ENCODE results near the gene FAM110D. TPM values are rescaled to one million over a fixed set of nuclear protein-coding genes. Genes with fewer than 3 reads are reported as not detected.

FAM110D gene
- total RNA-seq, 1 experiment from 2014 or later: 0.18 TPM

GRCh38 chr1:26181586-26182382 lies 22.9 kb downstream of the FAM110D start:
- Histone ChIP-seq H3K36me3 (no peaks in the 10 kb centered on the region), H3K4me1 (no peaks in the 10 kb centered on the region)
- no peak for DNase-seq

DNA sequence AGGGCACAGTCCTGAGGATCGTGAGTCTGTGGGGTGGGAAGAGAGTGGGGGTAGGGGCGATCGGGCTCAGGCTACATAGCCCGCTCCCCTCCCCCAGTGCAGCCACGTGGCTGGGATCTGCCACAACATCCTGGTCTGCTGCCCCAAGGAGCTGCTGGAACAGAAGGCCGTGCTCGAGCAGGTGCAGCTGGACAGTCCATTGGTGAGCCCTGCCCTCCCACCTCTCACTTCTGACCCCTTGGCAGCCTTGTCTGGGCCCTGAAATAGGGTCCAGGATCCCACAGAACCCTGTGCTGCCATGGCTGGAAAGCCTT lies 23.5 kb downstream of the FAM110D start:
- Histone ChIP-seq H3K27me3 (no peaks in the 10 kb centered on the region), H3K4me1 (no peaks in the 10 kb centered on the region), H3K27ac (no peak overlapping the region), H3K4me3 (no peak overlapping the region), H3K36me3 (no peaks in the 10 kb centered on the region), H3K9me3 (replicated peaks) (no peaks in the 10 kb centered on the region)
- DNase-seq: no peak

More at GRCh38 chr1:26181586-26182382, 22.9 kb downstream of the FAM110D start:
- H3K9me3 ChIP-seq (replicated peaks): no peaks in the 10 kb centered on the region
- H3K27me3 ChIP-seq: no peaks in the 10 kb centered on the region
- no peak overlapping the region for H3K4me3 ChIP-seq
- no peak overlapping the region for H3K27ac ChIP-seq

DNA sequence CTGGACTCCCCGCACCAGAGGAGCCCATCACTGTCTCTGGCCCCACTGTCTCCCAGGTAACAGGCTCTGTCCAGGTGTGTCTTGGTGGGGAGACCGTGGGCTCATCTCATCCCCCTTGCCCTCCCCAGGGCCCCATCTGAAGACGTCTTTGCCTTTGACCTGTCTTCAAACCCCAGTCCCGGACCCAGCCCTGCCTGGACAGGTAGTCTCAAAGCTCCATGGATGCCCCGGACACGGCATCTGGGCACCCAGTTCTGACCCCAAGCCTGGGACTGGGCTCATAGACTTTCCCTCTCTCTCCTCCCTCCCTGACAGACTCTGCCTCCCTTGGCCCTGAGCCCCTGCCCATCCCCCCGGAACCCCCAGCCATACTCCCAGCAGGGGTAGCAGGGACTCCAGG lies 25.2 kb downstream of the FAM110D start:
- Histone ChIP-seq H3K9me3 (replicated peaks) (no peaks in the 10 kb centered on the region), H3K27ac (no peak overlapping the region), H3K36me3 (no peaks in the 10 kb centered on the region), H3K4me1 (no peaks in the 10 kb centered on the region), H3K4me3 (no peak overlapping the region), H3K27me3 (no peaks in the 10 kb centered on the region)
- no peak for DNase-seq

GRCh38 chr1:26184883-26185282 lies 26.0 kb downstream of the FAM110D start:
- no peak overlapping the region for H3K27ac ChIP-seq
- DNase-seq: no peak
- H3K4me1 ChIP-seq: no peaks in the 10 kb centered on the region
- H3K27me3 ChIP-seq: no peaks in the 10 kb centered on the region
- H3K4me3 ChIP-seq: no peak overlapping the region
- H3K36me3 ChIP-seq: no peaks in the 10 kb centered on the region
- no peaks in the 10 kb centered on the region for H3K9me3 ChIP-seq (replicated peaks)

DNA sequence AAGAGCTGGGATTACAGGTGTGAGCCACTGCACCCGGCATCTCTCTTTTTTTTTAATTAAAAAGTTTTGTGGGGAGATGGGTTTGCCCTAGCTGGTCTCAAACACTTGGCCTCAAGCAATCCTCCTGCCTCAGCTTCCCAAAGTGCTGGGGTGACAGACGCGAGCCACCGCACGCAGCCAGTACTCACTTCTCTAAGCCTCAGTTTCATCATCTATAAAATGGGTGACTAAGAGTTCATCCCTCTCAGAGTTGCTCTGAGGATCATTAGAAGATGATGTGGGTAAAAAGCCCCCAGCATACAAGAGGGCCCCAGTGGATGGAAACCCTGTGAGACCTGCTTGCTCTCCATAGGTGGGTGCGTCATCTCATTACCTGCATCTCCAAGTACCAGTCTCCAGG lies 29.0 kb downstream of the FAM110D start:
- no peak overlapping the region for H3K27ac ChIP-seq

GRCh38 chr1:26188477-26188876 lies 29.6 kb downstream of the FAM110D start:
- DNase-seq: no peak
- Histone ChIP-seq H3K4me1 (no peaks in the 10 kb centered on the region), H3K27me3 (no peaks in the 10 kb centered on the region), H3K9me3 (replicated peaks) (no peaks in the 10 kb centered on the region), H3K4me3 (no peak overlapping the region), H3K27ac (no peak overlapping the region), H3K36me3 (no peaks in the 10 kb centered on the region)

More for the DNA sequence above, 29.0 kb downstream of the FAM110D start:
- Histone ChIP-seq H3K9me3 (replicated peaks) (no peaks in the 10 kb centered on the region), H3K36me3 (no peaks in the 10 kb centered on the region), H3K4me1 (no peaks in the 10 kb centered on the region), H3K27me3 (no peaks in the 10 kb centered on the region), H3K4me3 (no peak overlapping the region)
- DNase-seq: no peak

- H3K36me3 ChIP-seq: no peaks in the 10 kb centered on the region
- no peak overlapping the region for H3K27ac ChIP-seq
- no peaks in the 10 kb centered on the region for H3K4me1 ChIP-seq
- no peaks in the 10 kb centered on the region for H3K9me3 ChIP-seq (replicated peaks)
- no peaks in the 10 kb centered on the region for H3K27me3 ChIP-seq
- DNase-seq: no peak
- no peak overlapping the region for H3K4me3 ChIP-seq
Observed at GRCh38 chr1:26189331-26189730, 30.5 kb downstream of the FAM110D start.

DNA sequence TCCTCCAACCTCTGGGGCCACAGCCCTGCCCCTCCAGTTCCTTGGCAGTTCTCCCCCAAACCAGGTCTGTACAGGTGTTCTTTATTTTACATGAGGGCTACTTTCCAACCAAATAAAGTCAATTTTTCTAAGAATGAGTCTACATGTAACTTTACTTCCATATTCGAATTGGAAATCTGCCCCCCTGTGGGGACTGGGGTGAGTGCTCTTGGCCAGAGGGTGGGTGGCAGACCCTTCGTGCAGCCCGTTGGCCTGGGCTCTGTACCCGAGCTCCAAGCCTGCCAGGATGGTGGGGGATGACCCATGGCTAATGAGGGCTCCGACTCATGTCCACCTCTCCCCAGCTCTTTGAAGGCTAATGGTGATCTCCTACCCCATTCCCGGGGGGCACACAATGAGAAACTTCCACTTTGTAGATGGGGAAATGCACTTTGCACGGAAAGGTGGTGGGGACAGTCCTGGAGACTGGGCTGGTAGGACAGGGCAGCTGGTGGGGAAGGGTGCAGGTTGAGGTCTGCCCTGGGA lies 30.9 kb downstream of the FAM110D start:
- H3K4me1 ChIP-seq: no peaks in the 10 kb centered on the region
- H3K4me3 ChIP-seq: no peak overlapping the region
- DNase-seq: no peak
- no peaks in the 10 kb centered on the region for H3K9me3 ChIP-seq (replicated peaks)
- H3K27ac ChIP-seq: no peak overlapping the region
- no peaks in the 10 kb centered on the region for H3K36me3 ChIP-seq
- H3K27me3 ChIP-seq: no peaks in the 10 kb centered on the region

DNA sequence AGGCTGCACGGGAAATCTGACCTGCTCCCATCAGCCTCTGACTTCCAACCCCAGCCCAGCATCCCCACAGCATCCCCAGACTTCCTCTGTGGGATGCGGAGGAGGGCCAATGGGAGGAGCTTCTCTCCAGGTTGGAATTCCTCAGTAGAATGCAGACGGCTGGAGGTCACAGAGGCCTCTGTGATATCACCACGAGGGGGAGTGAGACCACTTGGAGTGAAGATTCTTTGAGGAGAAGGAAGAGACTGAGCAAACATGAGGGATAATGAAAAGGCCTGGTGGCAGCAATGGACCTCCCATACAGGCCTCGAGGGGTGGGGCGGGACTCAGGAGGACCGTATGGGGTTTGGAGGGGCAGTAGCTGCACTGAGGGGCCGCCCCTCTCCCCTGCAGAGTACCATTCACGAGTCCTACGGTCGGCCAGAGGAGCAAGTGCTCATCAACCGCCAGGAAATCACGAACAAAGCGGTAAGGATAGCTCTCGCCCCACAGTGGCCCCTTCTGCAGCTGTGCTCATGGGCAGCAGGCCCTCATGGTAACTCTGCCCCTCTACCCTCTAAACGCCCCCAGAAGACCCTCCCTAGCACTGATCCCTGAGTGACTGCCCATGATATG lies 31.6 kb downstream of the FAM110D start, which contains the start of gene CATSPER4:
Gene CATSPER4 (plus strand): TSS at position 230 of the 615 bp plus-strand sequence. CDS start 26 bp downstream, at position 256.
- no peaks in the 10 kb centered on the region for H3K27me3 ChIP-seq
- H3K4me3 ChIP-seq: no peak within 1 kb of the TSS
- H3K9me3 ChIP-seq (replicated peaks): no peaks in the 10 kb centered on the region
- no peak within 1 kb of the TSS for H3K27ac ChIP-seq
- peak; percentile 43 to 51 for DNase-seq
- no peaks in the 10 kb centered on the region for H3K4me1 ChIP-seq
- H3K36me3 ChIP-seq: no peaks in the 10 kb centered on the region

DNA sequence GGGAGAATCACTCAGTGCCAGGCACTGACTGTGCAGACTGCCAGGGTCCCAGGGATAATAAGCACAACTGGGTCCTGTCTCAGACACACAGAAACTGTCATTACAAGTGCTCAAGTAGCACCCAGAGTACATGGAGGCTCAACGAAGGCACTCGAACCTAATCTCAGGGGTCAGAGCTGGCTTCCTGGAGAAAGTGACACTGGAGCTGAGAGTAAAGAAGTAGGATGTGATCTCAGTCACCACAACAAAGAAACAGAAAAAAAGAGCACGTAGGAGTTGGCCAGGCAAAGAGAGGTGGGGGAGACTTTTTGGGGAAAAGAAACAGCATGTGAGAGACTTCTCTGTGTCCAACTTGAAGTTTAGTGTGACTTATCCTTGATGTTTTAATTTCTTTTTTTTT lies 32.9 kb downstream of the FAM110D start:
- H3K27ac ChIP-seq: no peak overlapping the region
- no peak for DNase-seq
- H3K27me3 ChIP-seq: no peaks in the 10 kb centered on the region
- no peaks in the 10 kb centered on the region for H3K36me3 ChIP-seq
- H3K4me3 ChIP-seq: no peak overlapping the region
- no peaks in the 10 kb centered on the region for H3K9me3 ChIP-seq (replicated peaks)
- H3K4me1 ChIP-seq: no peaks in the 10 kb centered on the region

- no peaks in the 10 kb centered on the region for H3K27me3 ChIP-seq
- DNase-seq: no peak
- no peaks in the 10 kb centered on the region for H3K4me1 ChIP-seq
- H3K4me3 ChIP-seq: no peak overlapping the region
- no peaks in the 10 kb centered on the region for H3K9me3 ChIP-seq (replicated peaks)
- H3K36me3 ChIP-seq: no peaks in the 10 kb centered on the region
- H3K27ac ChIP-seq: no peak overlapping the region
Observed at GRCh38 chr1:26195805-26196204, 36.9 kb downstream of the FAM110D start.

GRCh38 chr1:26197301-26197700 lies 38.4 kb downstream of the FAM110D start:
- H3K4me3 ChIP-seq: no peak overlapping the region
- H3K4me1 ChIP-seq: peaks cover 6% of the 10 kb centered on the region
- H3K27me3 ChIP-seq: peaks cover 3% of the 10 kb centered on the region; the same call in 1 of the 2 replicates
- no peaks in the 10 kb centered on the region for H3K9me3 ChIP-seq (replicated peaks)
- no peak for DNase-seq
- H3K36me3 ChIP-seq: no peaks in the 10 kb centered on the region
- no peak overlapping the region for H3K27ac ChIP-seq

DNA sequence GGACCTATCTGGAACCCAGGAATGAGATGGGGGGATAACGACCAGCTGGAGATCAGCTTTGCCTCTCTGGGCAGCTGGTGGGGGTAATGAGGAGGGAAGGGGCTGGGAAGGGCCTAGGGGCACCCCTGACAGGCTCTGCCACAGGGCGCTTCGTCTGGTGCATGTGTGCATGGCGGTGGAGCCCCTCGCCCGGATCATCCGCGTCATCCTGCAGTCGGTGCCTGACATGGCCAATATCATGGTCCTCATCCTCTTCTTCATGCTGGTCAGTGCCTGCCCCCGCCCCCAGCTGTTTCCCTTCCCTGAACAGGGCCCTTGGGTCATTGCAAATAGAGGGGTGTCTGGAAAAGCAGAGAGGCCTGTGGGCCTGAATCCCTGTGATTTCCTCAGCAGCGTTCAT lies 38.9 kb downstream of the FAM110D start:
- no peaks in the 10 kb centered on the region for H3K9me3 ChIP-seq (replicated peaks)
- H3K4me3 ChIP-seq: no peak overlapping the region
- H3K27me3 ChIP-seq: peaks cover 8% of the 10 kb centered on the region; the same call in 1 of the 2 replicates
- no peaks in the 10 kb centered on the region for H3K36me3 ChIP-seq
- peaks cover 6% of the 10 kb centered on the region for H3K4me1 ChIP-seq
- DNase-seq: no peak
- no peak overlapping the region for H3K27ac ChIP-seq

GRCh38 chr1:26200413-26200812 lies 41.5 kb downstream of the FAM110D start:
- no peak overlapping the region for H3K4me3 ChIP-seq
- no peak overlapping the region for H3K27ac ChIP-seq
- DNase-seq: no peak

DNA sequence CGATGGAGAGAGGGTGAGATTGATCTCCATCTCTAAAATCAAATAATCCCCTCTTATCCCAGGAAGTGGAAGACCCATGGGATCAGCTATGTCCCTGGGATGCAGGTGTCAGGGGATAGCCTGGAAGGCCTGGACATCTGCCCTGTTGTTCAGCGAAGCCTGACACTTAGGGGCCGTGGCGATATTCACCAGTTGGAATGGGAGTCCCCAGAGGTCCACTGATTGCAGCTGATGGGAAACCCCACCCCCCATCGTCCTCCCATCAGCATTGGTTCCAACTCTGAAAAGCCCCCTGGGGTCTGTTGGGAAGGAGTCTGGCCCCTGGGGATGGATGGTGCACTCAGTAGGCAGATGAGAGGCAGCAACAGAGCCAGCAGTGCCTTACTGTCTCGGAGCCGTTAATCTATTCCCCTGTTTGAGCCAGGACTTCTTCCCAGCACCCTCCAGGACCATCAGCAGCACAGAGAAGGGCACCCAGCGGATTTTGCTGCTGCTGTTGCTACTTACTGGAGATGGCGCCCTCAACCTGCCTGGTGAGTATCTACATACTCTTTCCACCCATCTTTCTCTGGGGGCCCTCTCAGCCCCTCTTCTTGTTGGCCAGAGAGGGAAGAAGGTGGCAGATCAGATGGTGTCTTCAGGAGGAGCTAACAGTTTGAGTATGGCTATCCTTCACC lies 44.9 kb downstream of the FAM110D start:
- no peak for DNase-seq
- H3K27me3 ChIP-seq: peaks cover 12% of the 10 kb centered on the region; the same call in 1 of the 2 replicates
- peaks cover 6% of the 10 kb centered on the region for H3K4me1 ChIP-seq
- no peaks in the 10 kb centered on the region for H3K36me3 ChIP-seq
- H3K9me3 ChIP-seq (replicated peaks): no peaks in the 10 kb centered on the region
- no peak overlapping the region for H3K4me3 ChIP-seq
- H3K27ac ChIP-seq: no peak overlapping the region

More at GRCh38 chr1:26200413-26200812, 41.5 kb downstream of the FAM110D start:
- H3K9me3 ChIP-seq (replicated peaks): no peaks in the 10 kb centered on the region
- peaks cover 12% of the 10 kb centered on the region; the same call in 1 of the 2 replicates for H3K27me3 ChIP-seq
- H3K4me1 ChIP-seq: peaks cover 6% of the 10 kb centered on the region
- H3K36me3 ChIP-seq: no peaks in the 10 kb centered on the region

Measured in SJCRH30 (cell line).